ENCODE measurements around the gene ASTN2. TPM values are rescaled to one million over a fixed set of nuclear protein-coding genes. Genes with fewer than 3 reads are reported as not detected.

Gene ASTN2
- polyA plus RNA-seq, 1 experiment, result 12.8 TPM

DNA sequence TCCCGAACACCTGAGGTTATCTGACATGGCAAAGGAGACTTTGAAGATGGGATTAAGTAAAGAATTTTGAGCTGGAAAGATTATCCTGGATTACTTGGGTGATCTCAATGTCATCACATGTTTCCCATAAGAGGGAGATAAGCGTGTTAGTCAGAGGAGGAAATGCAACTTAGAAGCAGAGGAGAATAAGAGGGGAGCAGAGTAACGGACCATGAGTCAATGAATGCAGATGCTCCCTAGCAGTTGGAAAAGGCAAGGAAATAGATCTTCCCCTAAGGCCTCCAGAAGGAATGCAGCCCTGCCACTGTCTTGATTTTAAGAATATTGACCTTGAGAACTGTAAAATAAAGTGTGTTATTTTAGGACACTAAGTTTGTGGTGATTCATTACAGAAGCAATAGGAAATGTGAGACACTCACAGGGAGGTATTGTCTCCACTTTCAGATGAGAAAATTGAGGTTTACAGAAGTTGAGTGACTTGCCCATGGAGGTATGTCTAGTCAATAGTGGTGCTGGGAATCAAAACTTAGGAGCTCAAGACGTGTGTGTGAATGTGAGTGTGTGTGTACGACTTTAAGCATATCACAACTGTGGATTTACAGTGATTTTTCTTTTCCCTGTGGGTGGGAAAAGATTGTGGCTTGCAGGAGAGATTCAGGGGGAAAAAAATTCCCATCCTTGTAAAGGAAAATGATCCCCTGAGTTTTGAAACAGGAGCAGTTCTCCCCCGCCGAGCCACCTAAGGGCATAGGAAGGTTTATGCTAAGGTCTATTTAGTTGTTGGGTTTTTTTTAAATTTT lies 602.4 kb downstream of the ASTN2 start:
- TF ChIP-seq, protein P1, sequence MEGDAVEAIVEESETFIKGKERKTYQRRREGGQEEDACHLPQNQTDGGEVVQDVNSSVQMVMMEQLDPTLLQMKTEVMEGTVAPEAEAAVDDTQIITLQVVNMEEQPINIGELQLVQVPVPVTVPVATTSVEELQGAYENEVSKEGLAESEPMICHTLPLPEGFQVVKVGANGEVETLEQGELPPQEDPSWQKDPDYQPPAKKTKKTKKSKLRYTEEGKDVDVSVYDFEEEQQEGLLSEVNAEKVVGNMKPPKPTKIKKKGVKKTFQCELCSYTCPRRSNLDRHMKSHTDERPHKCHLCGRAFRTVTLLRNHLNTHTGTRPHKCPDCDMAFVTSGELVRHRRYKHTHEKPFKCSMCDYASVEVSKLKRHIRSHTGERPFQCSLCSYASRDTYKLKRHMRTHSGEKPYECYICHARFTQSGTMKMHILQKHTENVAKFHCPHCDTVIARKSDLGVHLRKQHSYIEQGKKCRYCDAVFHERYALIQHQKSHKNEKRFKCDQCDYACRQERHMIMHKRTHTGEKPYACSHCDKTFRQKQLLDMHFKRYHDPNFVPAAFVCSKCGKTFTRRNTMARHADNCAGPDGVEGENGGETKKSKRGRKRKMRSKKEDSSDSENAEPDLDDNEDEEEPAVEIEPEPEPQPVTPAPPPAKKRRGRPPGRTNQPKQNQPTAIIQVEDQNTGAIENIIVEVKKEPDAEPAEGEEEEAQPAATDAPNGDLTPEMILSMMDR (IDR thresholded peaks at IDR 0.05; ENCODE audit: insufficient read depth, low read depth, low read length), result no peak
- ChIA-PET POLR2A (no interaction called here), CTCF (interaction anchor here (1.3 kb wide), 1 partner anchor 68 kb away, joined by 3 read pairs; no protein-coding TSS in a partner anchor)
- H3K4me3 ChIP-seq (ENCODE audit: low read depth, low read length), result no peak overlapping the region
- H3K36me3 ChIP-seq (ENCODE audit: control insufficient read depth, insufficient read depth, low read length), result no peaks in the 10 kb centered on the region
- DNase-seq (ENCODE audit: low read depth), result no peak
- H3K27me3 ChIP-seq (ENCODE audit: control insufficient read depth, insufficient read depth, low read length), result no peaks in the 10 kb centered on the region

DNA sequence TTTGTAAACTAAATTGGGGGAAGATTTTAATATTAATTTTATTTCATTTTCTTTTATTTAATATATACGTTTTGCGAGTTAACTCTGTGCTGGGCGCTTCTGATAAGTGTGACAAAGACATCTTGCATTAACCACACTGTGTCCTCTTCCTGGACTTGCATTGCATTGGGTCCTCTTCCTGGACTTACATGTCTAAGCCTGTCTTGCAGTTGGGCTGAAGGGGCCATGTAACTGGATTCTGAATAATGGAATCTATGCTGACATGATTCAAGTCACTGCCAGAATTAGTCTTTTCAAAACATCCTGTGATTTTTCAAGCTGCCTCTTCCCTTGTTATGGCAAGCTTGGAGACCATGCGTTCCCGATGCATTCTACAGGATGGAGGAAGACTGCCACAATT lies 605.2 kb downstream of the ASTN2 start:
- CTCF ChIA-PET, result no interaction called here
- H3K27me3 ChIP-seq (ENCODE audit: control insufficient read depth, insufficient read depth, low read length), result no peaks in the 10 kb centered on the region
- TF ChIP-seq, protein P1 (IDR thresholded peaks at IDR 0.05; ENCODE audit: insufficient read depth, low read depth, low read length), result no peak
- no peaks in the 10 kb centered on the region for H3K36me3 ChIP-seq (ENCODE audit: control insufficient read depth, insufficient read depth, low read length)
- POLR2A ChIA-PET, result no interaction called here
- no peak overlapping the region for H3K4me3 ChIP-seq (ENCODE audit: low read depth, low read length)
- DNase-seq (ENCODE audit: low read depth), result no peak

DNA sequence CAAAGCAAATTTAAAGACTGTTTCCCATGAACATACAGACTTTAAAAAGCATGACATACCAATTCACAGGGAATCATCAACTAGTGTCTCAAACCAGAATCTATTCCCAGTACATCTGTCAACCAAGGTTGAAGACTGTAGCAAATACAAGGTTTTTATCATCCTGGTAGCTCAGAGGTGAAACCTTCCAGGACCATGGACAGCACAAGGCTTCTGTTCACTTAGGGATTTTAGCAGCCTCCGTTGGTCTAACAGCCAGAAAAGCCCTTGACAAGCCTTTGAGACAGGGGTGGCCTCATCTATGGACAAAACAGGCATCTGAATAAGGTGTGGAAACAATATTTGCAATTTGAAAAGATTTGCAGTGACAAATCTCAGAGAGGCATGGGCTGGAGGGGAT lies 608.8 kb downstream of the ASTN2 start:
- Histone ChIP-seq H3K36me3 (ENCODE audit: control insufficient read depth, insufficient read depth, low read length) (no peaks in the 10 kb centered on the region), H3K27me3 (ENCODE audit: control insufficient read depth, insufficient read depth, low read length) (no peaks in the 10 kb centered on the region), H3K4me3 (ENCODE audit: low read depth, low read length) (no peak overlapping the region)
- no peak for DNase-seq (ENCODE audit: low read depth)
- POLR2A ChIA-PET, result no interaction called here
- TF ChIP-seq, protein P1 (IDR thresholded peaks at IDR 0.05; ENCODE audit: insufficient read depth, low read depth, low read length), result no peak
- CTCF ChIA-PET, result no interaction called here

DNA sequence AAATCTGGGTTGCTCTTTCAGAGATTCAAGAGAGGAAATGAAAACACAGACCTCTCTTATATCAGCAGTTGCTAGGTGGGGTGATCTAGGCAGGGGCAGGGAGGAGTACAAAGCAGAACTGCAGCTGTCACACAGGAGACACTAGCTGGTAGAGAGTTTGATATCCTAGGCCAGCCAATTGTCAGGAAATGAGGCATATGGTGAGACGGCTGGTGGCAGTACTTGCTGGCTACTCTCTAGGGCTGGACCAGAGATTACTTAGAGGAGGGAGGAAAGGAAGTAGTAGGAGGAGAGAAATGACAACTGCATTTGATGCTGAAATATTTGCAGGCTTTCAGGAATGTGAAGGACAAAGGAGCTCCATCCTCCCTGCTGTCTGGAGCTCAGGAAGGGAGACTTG lies 614.0 kb downstream of the ASTN2 start:
- Histone ChIP-seq H3K36me3 (ENCODE audit: control insufficient read depth, insufficient read depth, low read length) (no peaks in the 10 kb centered on the region), H3K27me3 (ENCODE audit: control insufficient read depth, insufficient read depth, low read length) (no peaks in the 10 kb centered on the region), H3K4me3 (ENCODE audit: low read depth, low read length) (no peak overlapping the region)
- TF ChIP-seq, protein P1 (IDR thresholded peaks at IDR 0.05; ENCODE audit: insufficient read depth, low read depth, low read length), result no peak
- ChIA-PET POLR2A (no interaction called here), CTCF (no interaction called here)
- DNase-seq (ENCODE audit: low read depth), result no peak

DNA sequence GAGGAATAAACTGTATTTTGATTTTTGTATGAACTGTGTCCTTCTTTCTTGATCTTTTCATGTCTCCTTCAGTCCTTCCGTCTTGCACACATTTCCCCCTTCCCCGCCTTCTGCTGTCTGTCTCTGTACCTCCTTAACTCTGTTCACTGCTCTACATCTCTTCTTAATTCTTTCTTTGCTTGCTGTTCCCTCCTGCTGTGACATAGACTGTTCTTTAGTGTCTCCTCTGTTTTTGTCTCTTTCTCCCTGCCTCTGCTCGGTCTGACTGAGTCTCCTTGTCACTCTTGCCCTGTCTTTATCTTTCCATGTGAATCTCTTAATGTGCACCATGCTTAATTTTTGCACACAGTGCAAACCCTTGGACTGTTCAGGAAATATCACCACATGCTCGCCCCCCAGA lies 614.8 kb downstream of the ASTN2 start:
- DNase-seq (ENCODE audit: low read depth), result no peak
- ChIA-PET CTCF (no interaction called here), POLR2A (no interaction called here)
- no peak overlapping the region for H3K4me3 ChIP-seq (ENCODE audit: low read depth, low read length)
- TF ChIP-seq, protein P1 (IDR thresholded peaks at IDR 0.05; ENCODE audit: insufficient read depth, low read depth, low read length), result no peak
- H3K36me3 ChIP-seq (ENCODE audit: control insufficient read depth, insufficient read depth, low read length), result no peaks in the 10 kb centered on the region
- no peaks in the 10 kb centered on the region for H3K27me3 ChIP-seq (ENCODE audit: control insufficient read depth, insufficient read depth, low read length)
